Cerebellar cortex (tissue), 1 donor: ENCODE data around the gene PPARGC1A.

Source experiments
- DNase-seq: peaks from one replicate; pipeline ENCODE4 v3.0.0-alpha.2; 2015; ENCODE audit warnings: low spot score

Gene PPARGC1A

GRCh38 chr4:23774909-23775308 is 114.9 kb downstream of the PPARGC1A start:
- DNase-seq, result no peak

GRCh38 chr4:23773884-23774636 is 115.8 kb downstream of the PPARGC1A start:
- DNase-seq, result no peak

- no peak for DNase-seq
These were observed 119.8 kb downstream of the PPARGC1A start for GRCh38 chr4:23770011-23770410.

- no peak for DNase-seq
These were observed 120.4 kb downstream of the PPARGC1A start for GRCh38 chr4:23769406-23769805.

GRCh38 chr4:23768541-23768940 is 121.3 kb downstream of the PPARGC1A start:
- DNase-seq, result no peak

- no peak for DNase-seq
These were observed 123.5 kb downstream of the PPARGC1A start for GRCh38 chr4:23766344-23766743.

GRCh38 chr4:23763559-23763958 is 126.3 kb downstream of the PPARGC1A start:
- DNase-seq, result no peak

- no peak for DNase-seq
These were observed 127.3 kb downstream of the PPARGC1A start for GRCh38 chr4:23762551-23762950.

- DNase-seq, result no peak
These were observed 130.8 kb downstream of the PPARGC1A start for GRCh38 chr4:23759066-23759465.

GRCh38 chr4:23754688-23755087 is 135.2 kb downstream of the PPARGC1A start:
- no peak for DNase-seq

GRCh38 chr4:23750125-23750524 is 139.7 kb downstream of the PPARGC1A start:
- no peak for DNase-seq

- peak; percentile 3 for DNase-seq
These were observed 142.5 kb downstream of the PPARGC1A start for GRCh38 chr4:23747281-23747735.

- no peak for DNase-seq
These were observed 143.2 kb downstream of the PPARGC1A start for GRCh38 chr4:23746672-23747071.

GRCh38 chr4:23746027-23746426 is 143.8 kb downstream of the PPARGC1A start:
- no peak for DNase-seq

GRCh38 chr4:23745377-23745776 is 144.5 kb downstream of the PPARGC1A start:
- DNase-seq, result no peak
